Hematopoietic multipotent progenitor cell (in vitro differentiated cells): ENCODE measurements around the gene CGGBP1. TPM values are rescaled to one million over a fixed set of nuclear protein-coding genes. Genes with fewer than 3 reads are reported as not detected.
"Not testable (repeated sequence)": the region's sequence is repeated elsewhere in the genome, so short reads cannot be mapped to it uniquely, and the experiment has no call there.

Experiments
- DNase-seq, 3 donors: peaks; one replicate each; pipeline ENCODE4 v3.0.0-alpha.2; 2011 to 2015; ENCODE audit warnings: low read depth in 2 of 3, low spot score in 2 of 3
- total RNA-seq: library from RNA; depleted of rRNA; stranded (reverse); fragments of >200 nt; gene quantifications from one replicate; pipeline ENCODE4 v1.2.3, GENCODE V29; 2012

CGGBP1 gene
- total RNA-seq, 1 donor: 36.1 TPM

- no peak for DNase-seq
These were observed 22.6 kb downstream of the CGGBP1 start for GRCh38 chr3:88036221-88036620.

GRCh38 chr3:88034491-88035275 is 24.1 kb downstream of the CGGBP1 start:
- DNase-seq: no peak

DNA sequence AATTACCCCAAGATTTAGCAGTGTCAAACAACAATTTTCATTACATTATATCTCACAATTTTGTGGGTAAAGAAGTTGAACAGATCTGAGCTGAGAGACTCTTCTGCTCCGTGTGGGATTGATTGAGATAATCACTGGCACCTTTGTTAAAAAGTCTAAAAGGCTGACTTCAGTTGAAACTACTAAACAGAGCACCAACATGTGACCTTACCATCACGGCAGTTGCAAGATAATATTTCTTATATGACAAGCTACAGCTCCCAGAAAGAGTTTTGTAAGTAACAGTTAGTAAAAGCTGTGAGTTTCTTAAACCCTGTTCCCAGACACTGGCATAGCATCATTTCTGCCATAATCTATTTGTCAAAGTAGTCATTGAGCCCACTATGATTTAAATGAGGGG is 25.0 kb downstream of the CGGBP1 start:
- peak in 1 of 3 donors; percentile 38 for DNase-seq

- DNase-seq: no peak
These were observed 25.7 kb downstream of the CGGBP1 start for GRCh38 chr3:88033079-88033478.

DNA sequence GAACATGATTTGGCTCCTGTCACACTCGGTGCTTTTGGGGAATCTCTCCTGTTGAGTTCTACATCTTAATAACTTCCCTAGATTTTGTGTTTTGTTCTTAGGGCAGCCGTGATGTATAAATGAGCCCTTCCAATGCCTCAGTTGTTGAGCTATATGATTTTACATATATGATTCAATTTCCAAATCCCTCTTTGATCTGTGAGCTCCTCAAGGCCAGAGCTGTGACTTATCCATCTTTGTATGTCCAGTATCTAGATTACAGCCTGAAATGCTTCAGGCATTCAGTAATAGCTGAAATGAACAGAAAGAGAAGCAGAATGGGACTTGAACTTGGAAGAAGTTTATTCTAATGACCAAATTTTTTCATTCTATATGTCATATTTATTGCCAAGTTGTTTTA is 26.6 kb downstream of the CGGBP1 start:
- DNase-seq: no peak

DNA sequence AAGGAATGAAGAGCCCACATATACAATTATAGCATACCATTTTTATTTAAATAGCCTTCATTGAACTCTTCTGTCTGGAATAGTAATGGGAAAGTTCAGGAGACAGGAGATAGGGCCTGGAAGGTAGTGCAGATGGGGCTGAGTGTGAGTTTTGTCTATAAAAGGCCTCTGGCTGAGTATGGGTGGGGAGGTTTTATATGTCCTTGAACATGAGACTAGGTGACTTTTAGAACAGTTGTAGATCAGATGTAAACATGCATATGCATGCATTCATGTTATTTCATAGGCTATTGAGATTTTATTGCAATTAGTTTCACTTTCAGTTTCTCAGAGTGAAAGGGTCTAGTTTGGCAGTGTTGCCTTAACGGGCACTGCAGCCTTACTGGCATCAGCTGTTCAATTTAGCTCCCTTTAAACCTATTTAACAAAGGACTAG is 27.1 kb downstream of the CGGBP1 start:
- peak in 2 of 3 donors; percentile 61 to 74 for DNase-seq

- no peak for DNase-seq
These were observed 28.6 kb downstream of the CGGBP1 start for GRCh38 chr3:88030210-88030609.

DNA sequence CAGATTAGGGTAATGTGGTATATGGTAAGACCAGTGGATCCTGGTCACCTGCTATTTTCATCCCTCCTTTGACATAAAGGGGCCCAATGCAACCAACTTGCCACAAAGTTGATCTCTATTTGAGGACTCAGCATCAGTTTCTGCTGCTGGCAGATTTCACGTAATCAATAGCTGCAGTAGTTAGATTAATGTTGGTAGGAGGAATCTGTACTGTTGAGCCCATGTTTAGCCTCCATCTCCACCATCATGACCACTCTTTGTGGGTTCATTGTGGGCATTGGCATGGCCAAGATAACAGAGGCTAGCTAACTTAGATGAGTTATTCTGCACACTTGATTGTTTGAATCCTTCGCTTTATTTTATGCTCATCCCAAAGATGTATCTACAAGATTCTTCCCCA is 29.9 kb downstream of the CGGBP1 start:
- DNase-seq: no peak

DNA sequence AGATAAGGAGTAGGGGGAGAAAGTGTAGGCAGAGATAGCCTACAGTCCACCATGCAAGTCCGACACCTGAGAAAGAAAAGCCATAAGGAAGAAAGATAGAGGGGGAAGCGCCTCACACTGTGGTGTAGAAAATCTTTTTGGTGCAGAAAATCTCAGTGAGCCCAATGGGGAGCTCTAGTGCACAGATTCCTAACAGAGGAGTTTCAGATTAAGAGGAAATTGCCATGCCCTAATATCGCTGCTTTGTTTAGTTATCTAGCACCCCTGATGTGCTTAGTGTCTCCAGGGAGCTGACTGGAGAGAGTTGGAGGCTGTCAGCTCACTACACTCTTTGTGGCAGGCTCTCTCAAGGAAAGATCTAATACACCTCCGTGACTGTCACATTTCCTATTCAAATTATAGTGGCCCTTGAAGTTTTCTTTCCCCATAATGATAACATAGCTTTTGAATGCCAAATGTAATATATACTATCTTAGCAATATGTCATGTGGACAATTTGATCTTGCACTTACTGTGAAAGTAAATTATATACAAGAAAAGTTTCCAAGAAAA is 33.7 kb downstream of the CGGBP1 start:
- no peak for DNase-seq

DNA sequence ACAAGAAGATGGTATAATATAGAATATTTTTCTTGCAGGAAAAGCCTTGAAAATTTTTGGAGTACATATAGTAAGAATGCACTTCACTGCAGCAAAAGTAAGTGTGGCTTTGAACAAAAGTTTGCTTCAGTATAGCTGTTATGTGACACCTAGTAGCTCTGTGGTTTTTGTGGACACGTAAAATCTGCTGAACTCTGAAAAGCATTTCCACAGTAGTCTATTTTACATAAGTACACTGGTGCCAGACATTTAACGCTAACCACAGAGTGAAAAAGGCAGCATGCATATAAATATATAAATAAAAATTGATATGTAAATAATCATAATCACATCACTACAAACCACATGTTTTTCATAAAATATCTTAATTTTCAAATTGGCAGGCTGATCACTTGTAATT is 39.8 kb downstream of the CGGBP1 start:
- peak in 1 of 3 donors; percentile 55 for DNase-seq

GRCh38 chr3:88015656-88016055 is 43.1 kb downstream of the CGGBP1 start:
- DNase-seq: not testable (repeated sequence)

DNA sequence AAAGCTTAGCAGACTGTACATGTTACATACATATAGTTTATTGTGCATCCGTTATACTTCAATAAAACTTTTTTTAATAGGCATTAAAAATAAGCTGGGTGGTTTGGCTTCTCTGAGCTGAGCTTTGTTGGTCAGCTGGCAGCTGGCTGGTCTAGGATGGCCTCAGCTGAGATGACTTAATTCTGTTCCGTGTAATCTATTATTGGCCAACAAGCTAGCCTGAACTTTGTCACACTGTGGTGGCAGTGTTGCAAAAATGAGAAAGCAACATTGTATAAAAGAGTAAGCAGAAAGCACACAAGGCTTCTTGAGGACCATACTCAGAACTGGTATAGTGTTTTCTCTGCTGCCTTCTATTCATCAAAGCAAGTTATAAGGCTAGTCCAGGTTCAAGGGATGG is 45.2 kb downstream of the CGGBP1 start:
- DNase-seq: no peak

DNA sequence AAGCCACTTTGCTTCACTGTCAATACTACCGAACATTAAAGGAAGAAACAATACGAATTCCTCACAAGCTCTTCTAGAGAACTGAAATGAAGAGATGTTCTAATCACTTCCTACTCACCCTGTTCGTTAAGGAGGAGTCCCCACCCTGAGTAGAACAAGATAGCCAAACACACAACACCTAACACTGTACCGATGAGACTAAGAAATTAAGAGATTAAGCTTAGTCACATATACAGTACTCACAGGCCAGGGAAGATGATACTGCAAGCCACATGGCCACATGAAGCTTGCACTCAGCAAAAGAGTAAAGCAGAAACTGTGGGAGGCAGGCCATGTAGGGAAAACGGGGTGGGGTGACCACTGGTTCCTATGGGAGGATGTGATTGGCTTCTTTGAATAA is 48.0 kb downstream of the CGGBP1 start:
- DNase-seq: no peak

GRCh38 chr3:88009066-88009465 is 49.7 kb downstream of the CGGBP1 start:
- no peak for DNase-seq

DNA sequence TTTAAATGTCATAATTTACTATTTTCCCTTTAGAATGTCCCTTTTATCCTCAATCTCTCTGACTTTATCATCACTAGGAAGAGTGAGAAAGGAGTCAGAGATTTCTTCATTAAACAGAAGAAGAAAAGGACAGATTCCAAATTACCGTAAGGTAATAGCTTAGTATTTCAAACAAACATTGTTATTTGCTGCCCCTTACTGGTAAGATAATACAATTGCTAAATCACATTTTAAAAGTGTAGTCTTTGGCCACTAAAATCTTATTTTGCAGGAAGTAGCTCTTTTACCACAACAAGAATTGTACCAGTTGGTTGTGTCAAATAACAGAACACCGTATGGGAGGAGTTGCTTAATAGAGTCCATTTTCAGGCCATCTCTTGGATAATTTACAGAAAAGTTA is 53.7 kb downstream of the CGGBP1 start:
- DNase-seq: peak in 2 of 3 donors; percentile 40 to 85

GRCh38 chr3:88003115-88003755 is 55.6 kb downstream of the CGGBP1 start:
- peak in 2 of 3 donors; percentile 60 to 72 for DNase-seq

GRCh38 chr3:88002448-88002847 is 56.4 kb downstream of the CGGBP1 start:
- no peak for DNase-seq

Other genes with a start within 250 kb of the CGGBP1 start
- gene ZNF654, start 250 bp upstream of the CGGBP1 start, total RNA-seq: 12.7 TPM
- gene C3orf38, start 91.0 kb upstream of the CGGBP1 start, total RNA-seq: 15.3 TPM